ENCODE results near the gene FHIP2A.

The FHIP2A gene

GRCh38 chr10:114857922-114858629 lies 36.5 kb downstream of the FHIP2A start:
- no peak for DNase-seq (ENCODE audit: low read depth in 2 of 2)

GRCh38 chr10:114859222-114859621 lies 37.6 kb downstream of the FHIP2A start:
- DNase-seq (ENCODE audit: low read depth in 2 of 2): no peak

GRCh38 chr10:114862456-114862855 lies 40.9 kb downstream of the FHIP2A start:
- no peak for DNase-seq (ENCODE audit: low read depth in 2 of 2)

GRCh38 chr10:114867365-114867764 lies 45.8 kb downstream of the FHIP2A start:
- no peak for DNase-seq (ENCODE audit: low read depth in 2 of 2)

GRCh38 chr10:114868870-114869519 lies 47.4 kb downstream of the FHIP2A start:
- no peak for DNase-seq (ENCODE audit: low read depth in 2 of 2)

- no peak for DNase-seq (ENCODE audit: low read depth in 2 of 2)
Observed at GRCh38 chr10:114869520-114869892, 47.9 kb downstream of the FHIP2A start.

- no peak for DNase-seq (ENCODE audit: low read depth in 2 of 2)
Observed at GRCh38 chr10:114870486-114870885, 48.9 kb downstream of the FHIP2A start.

GRCh38 chr10:114871379-114871778 lies 49.8 kb downstream of the FHIP2A start:
- DNase-seq (ENCODE audit: low read depth in 2 of 2): no peak

Data from stimulated activated CD8-positive, alpha-beta memory T cell treated with anti-CD3 and anti-CD28 coated beads, Interleukin-7, amount 100 ng/mL, for 1 hour (primary cell).